MM.1S (cell line): ENCODE results near the gene UGCG.

Experiments used
- DNase-seq: peaks from one replicate; pipeline ENCODE4 v3.0.0-alpha.2; 2015
- H2AFZ ChIP-seq: fragments of 300-600 bp; sonication (generic); 2 replicates; pipeline ENCODE4 v1.6.0; 2016; ENCODE audit warnings: antibody characterized with exemption, low read length
- H3F3A ChIP-seq: fragments of 300-600 bp; sonication (generic); 2 replicates; pipeline ENCODE4 v1.6.1; 2016; ENCODE audit warnings: mild to moderate bottlenecking, antibody characterized with exemption, low read length, moderate library complexity, mixed read lengths; ENCODE audit not compliant: insufficient read depth
- H3K27ac ChIP-seq: fragments of 300-600 bp; sonication (generic); 2 replicates; pipeline ENCODE4 v1.5.1; 2016; ENCODE audit warnings: mild to moderate bottlenecking, low read length
- H3K27me3 ChIP-seq: fragments of 300-600 bp; sonication (generic); replicated peaks from 2 replicates; pipeline ENCODE4 v1.6.0; 2016; ENCODE audit warnings: low read length; ENCODE audit not compliant: insufficient read depth
- H3K36me3 ChIP-seq: fragments of 300-600 bp; sonication (generic); replicated peaks from 2 replicates; pipeline ENCODE4 v1.6.1; 2016; ENCODE audit warnings: mild to moderate bottlenecking, low read length, mixed read lengths; ENCODE audit not compliant: insufficient read depth
- H3K4me1 ChIP-seq: fragments of 300-600 bp; sonication (generic); 2 replicates; pipeline ENCODE4 v1.6.1; 2016; ENCODE audit warnings: low read length, mixed read lengths
- H3K4me2 ChIP-seq: fragments of 300-600 bp; sonication (generic); 2 replicates; pipeline ENCODE4 v1.6.0; 2016; ENCODE audit warnings: low read depth, low read length
- H3K4me3 ChIP-seq: fragments of 300-600 bp; sonication (generic); 2 replicates; pipeline ENCODE4 v1.5.1; 2016; ENCODE audit warnings: low read length, mixed read lengths
- H3K79me2 ChIP-seq: fragments of 300-600 bp; sonication (generic); 2 replicates; pipeline ENCODE4 v1.6.1; 2016; ENCODE audit warnings: mixed run types, low read length, mixed read lengths
- H3K9ac ChIP-seq: fragments of 300-600 bp; sonication (generic); 2 replicates; pipeline ENCODE4 v1.6.1; 2016; ENCODE audit warnings: low read length, mixed read lengths
- H3K9me2 ChIP-seq: fragments of 300-600 bp; sonication (generic); replicated peaks from 2 replicates; pipeline ENCODE4 v1.6.1; 2016; ENCODE audit warnings: mild to moderate bottlenecking, low read length, mixed read lengths; ENCODE audit not compliant: insufficient read depth
- H3K9me3 ChIP-seq: fragments of 300-600 bp; sonication (generic); replicated peaks from 2 replicates; pipeline ENCODE4 v1.6.1; 2016; ENCODE audit warnings: mild to moderate bottlenecking, low read length, mixed read lengths; ENCODE audit not compliant: insufficient read depth
- H4K20me1 ChIP-seq: fragments of 300-600 bp; sonication (generic); 2 replicates; pipeline ENCODE4 v1.6.1; 2016; ENCODE audit warnings: mild to moderate bottlenecking, low read length, moderate library complexity, mixed read lengths; ENCODE audit not compliant: insufficient read depth
- EZH2 ChIP-seq: fragments of 300-600 bp; sonication (generic); optimal IDR thresholded peaks from 2 replicates; pipeline ENCODE3; 2017; ENCODE audit warnings: low read depth, mild to moderate bottlenecking, antibody characterized with exemption, low read length, mixed read lengths
- EZH2phosphoT487 ChIP-seq: fragments of 300-600 bp; sonication (generic); IDR thresholded peaks from 2 replicates; pipeline ENCODE4 v1.6.1; 2018; ENCODE audit warnings: antibody characterized with exemption, low read length
- TF ChIP-seq, protein P1 (sequence below): fragments of 300-600 bp; sonication (generic); IDR thresholded peaks from 2 replicates; pipeline ENCODE4 v1.5.1; 2016; ENCODE audit warnings: antibody characterized with exemption, low read length, mixed read lengths

Gene UGCG

DNA sequence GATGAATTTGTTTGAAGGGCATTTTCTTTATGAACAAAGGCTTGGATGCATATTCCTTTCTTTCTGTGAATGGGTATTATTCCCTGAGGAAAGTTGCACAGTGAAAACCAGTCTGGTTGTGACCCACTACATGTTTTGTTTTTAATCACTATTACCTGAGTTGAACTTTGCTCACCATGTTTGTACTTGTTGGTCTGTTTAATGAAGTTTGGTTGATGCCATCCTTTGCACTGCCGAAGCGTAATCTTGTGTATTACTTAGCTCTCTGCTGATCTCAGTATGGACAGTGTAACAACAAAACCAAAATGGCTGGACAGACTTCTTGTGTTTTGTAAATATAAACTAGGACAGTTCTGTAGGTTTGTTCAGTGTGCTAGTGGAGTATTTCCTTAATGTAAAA is 38.1 kb downstream of the UGCG start:
- Histone ChIP-seq H3K27me3 (no peaks in the 10 kb centered on the region), H4K20me1 (no peaks in the 10 kb centered on the region), H3K9me2 (no peaks in the 10 kb centered on the region), H3K4me1 (0 out of 2 replicates have a peak, but pooled peaks cover 3% of the 10 kb centered on the region), H3K4me3 (no peak overlapping the region), H2AFZ (no peak overlapping the region), H3K9me3 (no peaks in the 10 kb centered on the region), H3F3A (no peaks in the 10 kb centered on the region), H3K79me2 (no peaks in the 10 kb centered on the region), H3K36me3 (0 out of 2 replicates have a peak, but pooled peaks cover 4% of the 10 kb centered on the region), H3K27ac (no peak overlapping the region), H3K4me2 (no peak overlapping the region), H3K9ac (no peak overlapping the region)
- no peak for DNase-seq
- TF ChIP-seq EZH2phosphoT487 (no peak), EZH2 (no peak)
- TF ChIP-seq, protein P1, sequence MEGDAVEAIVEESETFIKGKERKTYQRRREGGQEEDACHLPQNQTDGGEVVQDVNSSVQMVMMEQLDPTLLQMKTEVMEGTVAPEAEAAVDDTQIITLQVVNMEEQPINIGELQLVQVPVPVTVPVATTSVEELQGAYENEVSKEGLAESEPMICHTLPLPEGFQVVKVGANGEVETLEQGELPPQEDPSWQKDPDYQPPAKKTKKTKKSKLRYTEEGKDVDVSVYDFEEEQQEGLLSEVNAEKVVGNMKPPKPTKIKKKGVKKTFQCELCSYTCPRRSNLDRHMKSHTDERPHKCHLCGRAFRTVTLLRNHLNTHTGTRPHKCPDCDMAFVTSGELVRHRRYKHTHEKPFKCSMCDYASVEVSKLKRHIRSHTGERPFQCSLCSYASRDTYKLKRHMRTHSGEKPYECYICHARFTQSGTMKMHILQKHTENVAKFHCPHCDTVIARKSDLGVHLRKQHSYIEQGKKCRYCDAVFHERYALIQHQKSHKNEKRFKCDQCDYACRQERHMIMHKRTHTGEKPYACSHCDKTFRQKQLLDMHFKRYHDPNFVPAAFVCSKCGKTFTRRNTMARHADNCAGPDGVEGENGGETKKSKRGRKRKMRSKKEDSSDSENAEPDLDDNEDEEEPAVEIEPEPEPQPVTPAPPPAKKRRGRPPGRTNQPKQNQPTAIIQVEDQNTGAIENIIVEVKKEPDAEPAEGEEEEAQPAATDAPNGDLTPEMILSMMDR = no peak

DNA sequence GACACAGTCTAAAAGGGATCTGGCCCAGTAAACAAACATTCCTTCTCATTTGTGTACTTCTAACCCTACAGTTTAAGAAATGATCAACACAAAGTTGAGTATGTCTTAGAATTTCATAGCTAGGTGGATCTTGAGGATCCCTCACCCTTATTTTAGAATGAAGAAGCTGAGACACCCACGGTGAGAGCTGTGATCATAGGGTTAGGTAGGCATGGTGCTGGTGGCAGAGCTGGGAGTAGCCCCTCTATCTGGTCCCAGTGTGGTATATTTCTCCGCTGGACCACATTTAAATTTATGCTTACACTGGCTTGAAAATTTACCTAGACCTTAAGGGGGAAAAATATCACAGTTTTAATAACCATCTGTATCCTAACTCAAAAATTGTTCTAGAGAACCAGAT is 39.8 kb downstream of the UGCG start:
- Histone ChIP-seq H3K4me1 (0 out of 2 replicates have a peak, but pooled peaks cover 3% of the 10 kb centered on the region), H2AFZ (no peak overlapping the region), H3K27ac (no peak overlapping the region), H3K4me3 (no peak overlapping the region), H3K9ac (no peak overlapping the region), H3K27me3 (no peaks in the 10 kb centered on the region), H3K79me2 (no peaks in the 10 kb centered on the region), H3K9me3 (no peaks in the 10 kb centered on the region), H3K4me2 (no peak overlapping the region), H3K36me3 (0 out of 2 replicates have a peak, but pooled peaks cover 4% of the 10 kb centered on the region), H3K9me2 (no peaks in the 10 kb centered on the region), H3F3A (no peaks in the 10 kb centered on the region), H4K20me1 (no peaks in the 10 kb centered on the region)
- TF ChIP-seq EZH2 = no peak
- TF ChIP-seq, protein P1 = no peak
- TF ChIP-seq EZH2phosphoT487 = no peak
- DNase-seq = no peak

DNA sequence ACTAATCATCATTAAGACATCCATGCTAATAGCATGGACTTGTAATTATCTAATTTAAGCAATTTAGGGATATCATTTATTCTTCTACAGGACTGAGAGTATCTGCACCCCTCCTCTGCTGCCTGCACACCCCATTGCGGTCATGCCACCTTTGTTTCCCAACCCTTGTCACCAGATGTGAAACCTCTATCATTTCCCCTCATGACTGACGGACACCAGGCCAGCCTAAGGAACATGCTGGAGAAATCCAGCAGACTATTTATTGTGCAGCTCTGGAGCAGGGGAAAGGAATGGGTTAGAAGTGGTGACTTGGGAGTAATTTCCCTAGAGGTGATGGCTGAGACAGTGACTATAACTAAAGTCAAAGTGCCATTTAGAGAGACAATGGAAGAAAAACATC is 40.7 kb downstream of the UGCG start:
- Histone ChIP-seq H3F3A (no peaks in the 10 kb centered on the region), H3K36me3 (0 out of 2 replicates have a peak, but pooled peaks cover 4% of the 10 kb centered on the region), H3K9me2 (no peaks in the 10 kb centered on the region), H3K27ac (no peak overlapping the region), H3K4me3 (no peak overlapping the region), H3K9ac (no peak overlapping the region), H3K9me3 (no peaks in the 10 kb centered on the region), H3K4me1 (0 out of 2 replicates have a peak, but pooled peaks cover 3% of the 10 kb centered on the region), H3K4me2 (no peak overlapping the region), H3K27me3 (no peaks in the 10 kb centered on the region), H3K79me2 (no peaks in the 10 kb centered on the region), H4K20me1 (no peaks in the 10 kb centered on the region), H2AFZ (no peak overlapping the region)
- TF ChIP-seq EZH2phosphoT487 = no peak
- TF ChIP-seq, protein P1 = no peak
- no peak for TF ChIP-seq EZH2
- no peak for DNase-seq
